Measurements from ENCODE around the gene CD160. TPM values are rescaled to one million over a fixed set of nuclear protein-coding genes. Genes with fewer than 3 reads are reported as not detected.
"Not testable (repeated sequence)": the region's sequence is repeated elsewhere in the genome, so short reads cannot be mapped to it uniquely, and the experiment has no call there.

CD160 gene
- total RNA-seq, 1 donor: 9.0 TPM

GRCh38 chr1:145726193-145726592 is 6.9 kb downstream of the CD160 start:
- H3K4me1 ChIP-seq (ENCODE audit: insufficient read depth, low read length); H3K9me3 ChIP-seq (ENCODE audit: low read depth, low read length); H3K27me3 ChIP-seq (ENCODE audit: insufficient read depth, low read length); H3K4me3 ChIP-seq (ENCODE audit: low read length): not testable (repeated sequence)

GRCh38 chr1:145729196-145729595 is 9.9 kb downstream of the CD160 start:
- H3K4me3 ChIP-seq (ENCODE audit: low read length): no peak overlapping the region
- no peaks in the 10 kb centered on the region for H3K9me3 ChIP-seq (ENCODE audit: low read depth, low read length)
- no peaks in the 10 kb centered on the region for H3K27me3 ChIP-seq (ENCODE audit: insufficient read depth, low read length)
- no peaks in the 10 kb centered on the region for H3K4me1 ChIP-seq (ENCODE audit: insufficient read depth, low read length)

GRCh38 chr1:145729666-145730436 is 10.6 kb downstream of the CD160 start:
- Histone ChIP-seq H3K9me3 (ENCODE audit: low read depth, low read length) (no peaks in the 10 kb centered on the region), H3K4me1 (ENCODE audit: insufficient read depth, low read length) (no peaks in the 10 kb centered on the region), H3K27me3 (ENCODE audit: insufficient read depth, low read length) (no peaks in the 10 kb centered on the region), H3K4me3 (ENCODE audit: low read length) (no peak overlapping the region)

- H3K4me1 ChIP-seq (ENCODE audit: insufficient read depth, low read length): no peaks in the 10 kb centered on the region
Measured at GRCh38 chr1:145730467-145730866, 11.2 kb downstream of the CD160 start.

GRCh38 chr1:145730900-145731299 is 11.6 kb downstream of the CD160 start:
- no peak overlapping the region for H3K4me3 ChIP-seq (ENCODE audit: low read length)
- no peaks in the 10 kb centered on the region for H3K9me3 ChIP-seq (ENCODE audit: low read depth, low read length)
- H3K27me3 ChIP-seq (ENCODE audit: insufficient read depth, low read length): no peaks in the 10 kb centered on the region
- no peaks in the 10 kb centered on the region for H3K4me1 ChIP-seq (ENCODE audit: insufficient read depth, low read length)

More at GRCh38 chr1:145730467-145730866, 11.2 kb downstream of the CD160 start:
- no peaks in the 10 kb centered on the region for H3K9me3 ChIP-seq (ENCODE audit: low read depth, low read length)
- no peaks in the 10 kb centered on the region for H3K27me3 ChIP-seq (ENCODE audit: insufficient read depth, low read length)
- H3K4me3 ChIP-seq (ENCODE audit: low read length): no peak overlapping the region

- Histone ChIP-seq H3K9me3 (ENCODE audit: low read depth, low read length) (no peaks in the 10 kb centered on the region), H3K4me1 (ENCODE audit: insufficient read depth, low read length) (no peaks in the 10 kb centered on the region), H3K27me3 (ENCODE audit: insufficient read depth, low read length) (no peaks in the 10 kb centered on the region), H3K4me3 (ENCODE audit: low read length) (no peak overlapping the region)
Measured at GRCh38 chr1:145736191-145736590, 16.9 kb downstream of the CD160 start.

GRCh38 chr1:145740269-145740668 is 21.0 kb downstream of the CD160 start:
- no peak overlapping the region for H3K4me3 ChIP-seq (ENCODE audit: low read length)
- H3K27me3 ChIP-seq (ENCODE audit: insufficient read depth, low read length): no peaks in the 10 kb centered on the region
- no peaks in the 10 kb centered on the region for H3K9me3 ChIP-seq (ENCODE audit: low read depth, low read length)
- no peaks in the 10 kb centered on the region for H3K4me1 ChIP-seq (ENCODE audit: insufficient read depth, low read length)

- H3K9me3 ChIP-seq (ENCODE audit: low read depth, low read length): no peaks in the 10 kb centered on the region
- peaks cover 10% of the 10 kb centered on the region for H3K4me1 ChIP-seq (ENCODE audit: insufficient read depth, low read length)
- no peaks in the 10 kb centered on the region for H3K27me3 ChIP-seq (ENCODE audit: insufficient read depth, low read length)
- H3K4me3 ChIP-seq (ENCODE audit: low read length): no peak overlapping the region
Measured at GRCh38 chr1:145747398-145748247, 28.3 kb downstream of the CD160 start.

- Histone ChIP-seq H3K4me3 (ENCODE audit: low read length) (no peak overlapping the region), H3K4me1 (ENCODE audit: insufficient read depth, low read length) (peaks cover 10% of the 10 kb centered on the region), H3K9me3 (ENCODE audit: low read depth, low read length) (no peaks in the 10 kb centered on the region), H3K27me3 (ENCODE audit: insufficient read depth, low read length) (no peaks in the 10 kb centered on the region)
Measured at GRCh38 chr1:145750426-145750825, 31.1 kb downstream of the CD160 start.

- Histone ChIP-seq H3K4me3 (ENCODE audit: low read length) (no peak overlapping the region), H3K27me3 (ENCODE audit: insufficient read depth, low read length) (no peaks in the 10 kb centered on the region), H3K9me3 (ENCODE audit: low read depth, low read length) (no peaks in the 10 kb centered on the region), H3K4me1 (ENCODE audit: insufficient read depth, low read length) (peaks cover 10% of the 10 kb centered on the region)
Measured at GRCh38 chr1:145751491-145752037, 32.3 kb downstream of the CD160 start.

- Histone ChIP-seq H3K9me3 (ENCODE audit: low read depth, low read length) (no peaks in the 10 kb centered on the region), H3K4me1 (ENCODE audit: insufficient read depth, low read length) (no peaks in the 10 kb centered on the region), H3K4me3 (ENCODE audit: low read length) (no peak overlapping the region), H3K27me3 (ENCODE audit: insufficient read depth, low read length) (no peaks in the 10 kb centered on the region)
Measured at GRCh38 chr1:145757420-145757819, 38.1 kb downstream of the CD160 start.

- Histone ChIP-seq H3K27me3 (ENCODE audit: insufficient read depth, low read length) (no peaks in the 10 kb centered on the region), H3K4me3 (ENCODE audit: low read length) (no peak overlapping the region), H3K4me1 (ENCODE audit: insufficient read depth, low read length) (no peaks in the 10 kb centered on the region), H3K9me3 (ENCODE audit: low read depth, low read length) (no peaks in the 10 kb centered on the region)
Measured at GRCh38 chr1:145758116-145758515, 38.8 kb downstream of the CD160 start.

- H3K4me1 ChIP-seq (ENCODE audit: insufficient read depth, low read length): no peaks in the 10 kb centered on the region
- no peaks in the 10 kb centered on the region for H3K27me3 ChIP-seq (ENCODE audit: insufficient read depth, low read length)
- no peak overlapping the region for H3K4me3 ChIP-seq (ENCODE audit: low read length)
- H3K9me3 ChIP-seq (ENCODE audit: low read depth, low read length): no peaks in the 10 kb centered on the region
Measured at GRCh38 chr1:145758575-145758974, 39.3 kb downstream of the CD160 start.

- Histone ChIP-seq H3K27me3 (ENCODE audit: insufficient read depth, low read length) (no peaks in the 10 kb centered on the region), H3K4me1 (ENCODE audit: insufficient read depth, low read length) (no peaks in the 10 kb centered on the region), H3K4me3 (ENCODE audit: low read length) (no peak overlapping the region), H3K9me3 (ENCODE audit: low read depth, low read length) (no peaks in the 10 kb centered on the region)
Measured at GRCh38 chr1:145759721-145760120, 40.4 kb downstream of the CD160 start.

- not testable (repeated sequence) for H3K9me3 ChIP-seq (ENCODE audit: low read depth, low read length); H3K27me3 ChIP-seq (ENCODE audit: insufficient read depth, low read length); H3K4me3 ChIP-seq (ENCODE audit: low read length); H3K4me1 ChIP-seq (ENCODE audit: insufficient read depth, low read length)
Measured at GRCh38 chr1:145760395-145760949, 41.2 kb downstream of the CD160 start.
